Effector memory CD4-positive, alpha-beta T cell (primary cell): ENCODE results near the gene MAGI1.

Experiments
- DNase-seq, 3 donors: peaks; one replicate each; pipeline ENCODE4 v3.0.0-alpha.2; 2020
- H3K27ac ChIP-seq: 2 replicates; pipeline ENCODE4 v1.7.0; 2013; ENCODE audit warnings: mild to moderate bottlenecking, low read length, moderate library complexity; ENCODE audit not compliant: insufficient read depth, poor library complexity, severe bottlenecking
- H3K27me3 ChIP-seq: replicated peaks from 2 replicates; pipeline ENCODE4 v1.7.0; 2013; ENCODE audit warnings: mild to moderate bottlenecking, low read length; ENCODE audit not compliant: insufficient read depth, control insufficient read depth, poor library complexity, severe bottlenecking
- H3K36me3 ChIP-seq: 2 replicates; pipeline ENCODE4 v1.7.0; 2013; ENCODE audit warnings: mild to moderate bottlenecking, low read length, moderate library complexity; ENCODE audit not compliant: control insufficient read depth, insufficient read depth
- H3K4me1 ChIP-seq: 2 replicates; pipeline ENCODE4 v1.7.0; 2013; ENCODE audit warnings: low read length, mild to moderate bottlenecking; ENCODE audit not compliant: control insufficient read depth, insufficient read depth, poor library complexity, severe bottlenecking
- H3K4me3 ChIP-seq: 2 replicates; pipeline ENCODE4 v1.7.0; 2013; ENCODE audit warnings: low read length, low read depth, mild to moderate bottlenecking; ENCODE audit not compliant: insufficient read depth, poor library complexity, severe bottlenecking
- H3K9me3 ChIP-seq: 2 replicates; pipeline ENCODE4 v1.7.0; 2013; ENCODE audit warnings: mild to moderate bottlenecking, low read length, moderate library complexity; ENCODE audit not compliant: control insufficient read depth

Gene MAGI1

DNA sequence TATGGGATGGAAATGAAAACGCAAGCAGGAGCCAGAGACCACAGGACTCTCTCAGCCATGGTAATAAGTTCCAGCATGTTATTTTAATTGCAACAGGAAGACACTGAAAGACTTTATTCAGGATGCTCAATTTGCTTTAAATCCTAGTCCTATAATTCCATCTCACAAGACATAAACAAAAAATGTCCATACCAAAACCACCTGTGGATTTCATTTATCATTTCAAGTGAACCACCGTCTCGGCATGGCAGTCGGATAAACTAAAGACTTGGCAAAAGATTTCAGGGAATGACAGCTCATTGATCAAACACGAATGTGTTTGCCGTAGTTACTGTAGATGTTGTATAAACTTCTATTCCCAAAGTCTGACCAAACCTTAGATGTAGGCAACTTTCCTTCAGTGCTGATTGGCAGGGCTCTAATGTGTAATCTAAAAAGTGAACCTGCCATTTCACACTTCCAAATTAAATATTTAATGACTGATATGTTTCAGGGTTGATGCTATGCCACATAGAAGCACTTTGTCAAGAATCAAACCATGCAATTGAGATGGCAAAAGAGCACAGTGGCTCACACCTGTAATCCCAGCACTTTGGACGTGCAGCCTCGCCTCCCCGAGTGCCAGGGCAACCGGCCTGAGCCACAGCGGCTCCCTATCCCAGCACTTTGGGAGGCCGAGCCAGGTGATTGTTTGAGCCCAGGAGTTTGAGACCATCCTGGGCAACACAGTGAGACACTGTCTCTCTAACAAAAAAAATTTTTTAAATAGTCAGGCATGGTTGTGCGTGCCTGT, 331.7 kb downstream of the MAGI1 start:
- Histone ChIP-seq H3K27me3 (no peaks in the 10 kb centered on the region), H3K4me3 (no peak overlapping the region), H3K4me1 (no peaks in the 10 kb centered on the region), H3K9me3 (no peaks in the 10 kb centered on the region), H3K36me3 (no peaks in the 10 kb centered on the region), H3K27ac (no peak overlapping the region)
- no peak for DNase-seq

GRCh38 chr3:65706301-65706700, 332.4 kb downstream of the MAGI1 start:
- no peaks in the 10 kb centered on the region for H3K4me1 ChIP-seq
- no peaks in the 10 kb centered on the region for H3K9me3 ChIP-seq
- H3K36me3 ChIP-seq, result no peaks in the 10 kb centered on the region
- DNase-seq, result no peak
- no peaks in the 10 kb centered on the region for H3K27me3 ChIP-seq
- H3K27ac ChIP-seq, result no peak overlapping the region
- H3K4me3 ChIP-seq, result no peak overlapping the region

- no peaks in the 10 kb centered on the region for H3K4me1 ChIP-seq
- H3K27ac ChIP-seq, result no peak overlapping the region
- no peaks in the 10 kb centered on the region for H3K36me3 ChIP-seq
- no peaks in the 10 kb centered on the region for H3K9me3 ChIP-seq
- DNase-seq, result no peak
- H3K4me3 ChIP-seq, result no peak overlapping the region
- H3K27me3 ChIP-seq, result no peaks in the 10 kb centered on the region
Observed at GRCh38 chr3:65703820-65704219, 334.9 kb downstream of the MAGI1 start.

DNA sequence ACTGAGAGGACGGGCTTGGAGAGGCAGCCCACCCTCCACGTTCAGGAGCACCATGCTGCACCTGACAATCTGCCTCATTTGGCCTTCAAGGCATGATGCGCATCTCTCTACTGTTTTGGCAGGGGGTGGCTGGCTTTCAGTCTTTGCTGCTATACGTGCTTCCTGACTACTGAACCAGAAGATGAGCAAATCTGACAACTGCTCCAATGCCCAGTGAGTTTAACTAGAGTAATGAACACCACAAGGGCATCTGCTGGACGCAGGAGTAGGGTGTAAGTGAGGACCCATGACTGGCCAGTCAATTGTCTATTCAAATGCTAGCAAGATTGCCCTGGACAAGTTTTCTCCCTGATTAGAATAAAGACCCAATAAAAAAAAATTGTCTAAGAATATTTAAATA, 335.7 kb downstream of the MAGI1 start:
- Histone ChIP-seq H3K27ac (no peak overlapping the region), H3K27me3 (no peaks in the 10 kb centered on the region), H3K9me3 (no peaks in the 10 kb centered on the region), H3K36me3 (no peaks in the 10 kb centered on the region), H3K4me1 (no peaks in the 10 kb centered on the region), H3K4me3 (no peak overlapping the region)
- no peak for DNase-seq

DNA sequence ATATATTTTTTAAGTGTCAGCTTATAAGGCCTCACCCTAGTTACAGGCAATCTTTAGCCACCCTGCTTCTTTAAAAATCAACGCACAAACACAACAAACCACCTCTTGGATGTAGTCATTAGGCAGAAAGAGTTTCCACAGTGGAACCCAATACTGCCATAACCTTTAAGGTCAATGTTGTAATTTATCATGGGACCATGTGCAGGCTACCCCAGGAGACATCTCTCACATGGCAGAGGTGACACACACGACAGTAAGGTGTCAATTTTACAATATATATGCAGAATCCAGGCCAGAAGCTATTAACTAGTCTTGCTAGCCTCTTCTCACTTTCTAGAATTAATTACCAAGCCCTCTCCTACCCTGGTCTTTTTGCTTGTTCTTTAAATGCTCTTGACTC, 336.5 kb downstream of the MAGI1 start:
- Histone ChIP-seq H3K36me3 (no peaks in the 10 kb centered on the region), H3K9me3 (no peaks in the 10 kb centered on the region), H3K27ac (no peak overlapping the region), H3K4me1 (no peaks in the 10 kb centered on the region), H3K27me3 (no peaks in the 10 kb centered on the region), H3K4me3 (no peak overlapping the region)
- DNase-seq, result no peak

DNA sequence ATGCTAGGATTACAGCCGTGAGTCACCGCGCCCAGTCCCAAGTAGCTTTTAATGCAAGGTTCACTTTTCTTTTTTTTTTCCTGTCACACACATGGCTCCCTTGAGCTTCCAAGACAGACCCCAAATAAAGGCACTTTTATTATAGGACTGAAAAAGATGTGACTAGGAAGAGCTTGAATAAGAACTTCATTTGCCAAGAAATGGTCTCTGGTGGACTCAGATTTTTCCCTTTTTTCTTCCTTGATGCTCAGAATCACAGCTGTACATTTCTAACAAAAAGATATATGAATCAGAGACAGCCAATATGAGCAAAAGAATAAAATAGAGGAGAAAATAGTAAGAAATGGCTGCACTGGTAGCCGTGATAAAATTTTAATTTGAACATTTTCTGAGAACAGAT, 337.2 kb downstream of the MAGI1 start:
- H3K27me3 ChIP-seq, result no peaks in the 10 kb centered on the region
- H3K9me3 ChIP-seq, result no peaks in the 10 kb centered on the region
- H3K36me3 ChIP-seq, result no peaks in the 10 kb centered on the region
- DNase-seq, result no peak
- no peak overlapping the region for H3K4me3 ChIP-seq
- no peak overlapping the region for H3K27ac ChIP-seq
- no peaks in the 10 kb centered on the region for H3K4me1 ChIP-seq

GRCh38 chr3:65689436-65689835, 349.3 kb downstream of the MAGI1 start:
- Histone ChIP-seq H3K36me3 (no peaks in the 10 kb centered on the region), H3K27me3 (no peaks in the 10 kb centered on the region), H3K4me3 (no peak overlapping the region), H3K9me3 (no peaks in the 10 kb centered on the region), H3K27ac (no peak overlapping the region), H3K4me1 (no peaks in the 10 kb centered on the region)
- DNase-seq, result no peak

DNA sequence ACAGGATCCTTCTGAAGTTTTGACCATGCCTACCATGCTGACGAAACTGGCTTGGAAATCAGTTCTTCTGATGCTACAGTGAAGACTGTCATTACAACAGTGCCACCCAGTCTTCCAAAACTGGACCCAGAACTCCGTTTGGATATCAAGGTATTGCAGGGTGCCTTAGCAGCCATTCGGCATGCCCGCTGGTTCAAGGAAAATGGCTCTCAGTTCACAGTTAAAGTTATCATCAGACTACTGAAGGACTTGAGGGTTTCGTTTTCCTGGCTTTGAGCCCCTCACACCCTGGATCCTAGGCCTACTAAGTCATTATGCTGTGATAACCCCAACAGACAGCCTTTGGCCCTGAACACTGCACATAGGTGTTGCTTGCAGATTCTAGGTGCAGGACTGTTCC, 351.0 kb downstream of the MAGI1 start:
- Histone ChIP-seq H3K36me3 (no peaks in the 10 kb centered on the region), H3K9me3 (no peaks in the 10 kb centered on the region), H3K4me1 (no peaks in the 10 kb centered on the region), H3K27ac (no peak overlapping the region), H3K27me3 (no peaks in the 10 kb centered on the region), H3K4me3 (no peak overlapping the region)
- DNase-seq, result no peak

- no peak for DNase-seq
- Histone ChIP-seq H3K27ac (no peak overlapping the region), H3K4me3 (no peak overlapping the region), H3K36me3 (no peaks in the 10 kb centered on the region), H3K4me1 (no peaks in the 10 kb centered on the region), H3K9me3 (no peaks in the 10 kb centered on the region), H3K27me3 (no peaks in the 10 kb centered on the region)
Observed at GRCh38 chr3:65685621-65686235, 353.0 kb downstream of the MAGI1 start.

DNA sequence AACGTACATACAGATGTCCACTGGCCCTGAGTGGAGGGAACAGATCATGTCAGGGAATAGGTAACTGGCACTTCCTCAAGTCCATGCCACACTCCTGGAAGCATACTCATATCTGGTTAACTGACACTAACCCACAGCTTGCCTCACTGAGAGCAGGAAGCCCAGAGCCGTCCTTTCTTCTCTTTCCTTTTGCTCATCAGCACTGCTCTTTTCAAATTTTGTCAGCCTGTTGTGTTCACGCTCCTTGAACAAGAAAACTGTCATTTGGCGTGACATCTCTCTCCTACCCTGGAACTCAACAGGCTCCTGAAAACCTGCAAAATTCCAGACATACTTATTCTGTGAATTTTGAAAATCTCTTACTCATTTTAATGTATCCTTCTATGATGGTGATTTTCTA, 360.2 kb downstream of the MAGI1 start:
- Histone ChIP-seq H3K27me3 (no peaks in the 10 kb centered on the region), H3K27ac (no peak overlapping the region), H3K4me1 (no peaks in the 10 kb centered on the region), H3K9me3 (no peaks in the 10 kb centered on the region), H3K4me3 (no peak overlapping the region), H3K36me3 (no peaks in the 10 kb centered on the region)
- DNase-seq, result no peak
